NOMO-1 treated with DMSO at 0.1 percent for 48 hours (cell line): ENCODE results near the gene CALCOCO1.

ENCODE experiments used
- DNase-seq: peaks from one replicate; lab custom pipeline; 2025; ENCODE audit not compliant: unreplicated experiment; lab: John Stamatoyannopoulos, UW

The CALCOCO1 gene

DNA sequence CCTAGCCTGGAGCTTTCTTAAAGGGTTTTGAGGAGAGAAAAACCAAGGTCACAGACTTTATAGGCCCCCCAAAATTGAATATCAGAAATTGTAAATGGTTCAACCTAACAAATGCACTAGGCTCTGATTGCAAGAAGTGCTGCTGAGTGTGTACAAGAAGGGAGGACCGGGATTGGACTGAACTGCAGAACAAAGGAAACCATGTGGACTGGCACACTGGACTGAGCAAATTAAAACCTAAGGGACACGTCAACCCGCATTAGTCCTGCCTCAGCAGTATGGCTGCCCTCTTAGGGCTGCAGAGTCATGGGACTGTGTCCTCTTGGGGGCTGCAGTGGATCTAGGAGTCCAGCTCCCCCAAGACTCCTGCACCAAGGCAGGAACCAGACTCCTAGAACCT lies 25.4 kb upstream of the CALCOCO1 start:
- no peak for DNase-seq

DNA sequence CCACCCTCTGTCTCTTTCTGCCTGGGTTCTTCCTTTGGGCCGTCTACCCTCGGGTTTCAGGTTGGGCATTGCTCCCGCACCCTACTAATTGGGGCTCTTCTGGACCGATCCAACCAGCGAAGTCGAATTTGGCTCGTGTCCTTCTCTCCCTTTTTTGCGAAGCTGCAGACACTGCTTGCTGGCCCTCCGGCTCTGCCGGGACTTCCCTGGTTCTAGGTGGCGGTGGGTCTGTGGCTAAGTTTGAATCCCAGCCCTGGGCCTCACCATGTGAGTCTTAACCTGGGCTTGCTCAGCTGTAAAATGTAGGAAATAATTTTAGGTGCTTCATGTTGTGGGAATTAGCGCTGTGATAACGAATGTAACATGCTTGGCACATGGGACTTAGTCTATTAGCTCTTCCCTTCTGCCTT lies 24.9 kb upstream of the CALCOCO1 start:
- no peak for DNase-seq

DNA sequence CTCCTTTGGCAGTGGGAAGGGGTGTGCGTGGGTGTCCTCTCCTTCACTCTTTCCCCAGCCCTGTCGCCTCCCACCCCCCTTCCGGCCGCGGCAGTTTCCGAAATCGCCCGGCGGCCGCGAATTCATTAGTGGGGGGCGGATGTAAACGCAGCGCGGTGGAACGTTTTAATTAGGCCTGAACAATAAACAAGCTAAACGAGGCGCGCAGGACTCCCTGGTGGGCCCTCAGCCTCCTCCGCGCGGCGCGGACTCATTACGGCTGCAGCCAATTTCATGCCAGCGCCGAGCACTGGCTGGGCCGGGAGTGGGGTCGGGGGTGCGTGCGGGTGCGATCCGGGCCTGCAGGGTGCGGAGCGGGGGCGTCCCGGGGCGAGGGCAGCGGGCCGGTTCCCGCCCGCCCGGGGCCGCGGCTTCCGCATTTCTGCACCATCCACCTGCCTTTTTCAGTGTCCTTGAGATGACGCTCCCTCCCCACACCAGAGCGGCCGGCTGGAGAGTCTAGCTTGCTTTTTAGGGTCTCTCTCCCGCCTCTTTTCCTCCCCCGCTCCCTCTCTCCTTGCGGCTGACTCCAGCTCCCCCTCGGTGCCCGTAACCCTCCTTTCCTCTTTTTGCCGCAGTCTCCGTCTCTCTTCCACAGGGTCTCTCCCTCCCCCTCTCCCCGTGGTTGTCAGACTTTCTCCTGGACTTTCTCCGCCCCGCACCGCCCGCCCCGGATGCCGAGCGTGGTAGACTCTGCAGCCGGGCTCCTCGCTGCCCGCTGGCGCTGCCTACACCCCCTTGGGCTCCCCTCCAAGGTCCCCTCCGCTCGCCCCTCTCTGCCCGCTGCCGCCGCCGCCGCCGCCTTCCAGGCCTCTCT lies 24.3 kb upstream of the CALCOCO1 start, which contains the start of gene CISTR:
TSS of gene CISTR (minus strand) at position 644 of the 856 bp plus-strand sequence.
- peak; percentile 30 for DNase-seq

- no peak for DNase-seq
Measured at GRCh38 chr12:53750812-53751335, 23.6 kb upstream of the CALCOCO1 start.

DNA sequence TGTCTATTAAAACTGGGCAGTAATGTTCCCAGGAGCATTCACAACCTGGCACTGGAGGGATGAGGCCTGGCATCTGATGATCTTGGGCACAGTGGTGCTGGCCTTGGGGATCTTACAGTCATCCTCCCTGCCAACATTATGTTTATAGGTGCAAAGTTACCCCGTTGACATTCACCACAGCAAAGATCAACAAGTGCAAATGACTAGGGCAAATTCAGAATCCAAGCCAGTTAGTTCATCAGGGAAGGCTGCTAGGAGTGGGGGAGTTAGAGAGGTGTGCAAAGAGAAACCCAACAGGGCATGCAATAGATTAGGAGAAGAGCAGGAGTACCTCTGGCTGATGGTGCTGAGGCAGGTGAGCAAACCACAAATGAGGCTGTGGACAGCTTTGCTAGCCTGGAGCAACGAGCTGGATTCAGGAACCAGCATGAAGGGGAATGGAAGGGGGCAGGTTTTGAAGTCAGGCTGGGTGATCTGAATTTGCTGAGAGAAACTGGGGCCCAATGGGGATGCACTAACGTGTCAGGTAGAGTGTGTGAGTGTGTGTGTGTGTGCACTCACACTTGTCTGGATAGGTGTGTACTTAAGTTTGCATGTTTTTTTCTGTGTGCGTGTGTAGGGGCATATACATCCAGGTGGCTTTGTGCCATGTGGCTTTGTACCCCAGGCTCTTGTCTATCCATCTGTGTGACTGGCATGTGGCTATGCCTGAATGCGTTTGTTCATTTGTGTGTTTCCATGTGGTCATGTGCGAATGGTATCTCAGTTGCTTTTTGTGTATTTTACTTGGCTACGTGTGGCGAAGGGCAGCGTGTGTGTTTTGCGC lies 22.9 kb upstream of the CALCOCO1 start:
- DNase-seq, result no peak

DNA sequence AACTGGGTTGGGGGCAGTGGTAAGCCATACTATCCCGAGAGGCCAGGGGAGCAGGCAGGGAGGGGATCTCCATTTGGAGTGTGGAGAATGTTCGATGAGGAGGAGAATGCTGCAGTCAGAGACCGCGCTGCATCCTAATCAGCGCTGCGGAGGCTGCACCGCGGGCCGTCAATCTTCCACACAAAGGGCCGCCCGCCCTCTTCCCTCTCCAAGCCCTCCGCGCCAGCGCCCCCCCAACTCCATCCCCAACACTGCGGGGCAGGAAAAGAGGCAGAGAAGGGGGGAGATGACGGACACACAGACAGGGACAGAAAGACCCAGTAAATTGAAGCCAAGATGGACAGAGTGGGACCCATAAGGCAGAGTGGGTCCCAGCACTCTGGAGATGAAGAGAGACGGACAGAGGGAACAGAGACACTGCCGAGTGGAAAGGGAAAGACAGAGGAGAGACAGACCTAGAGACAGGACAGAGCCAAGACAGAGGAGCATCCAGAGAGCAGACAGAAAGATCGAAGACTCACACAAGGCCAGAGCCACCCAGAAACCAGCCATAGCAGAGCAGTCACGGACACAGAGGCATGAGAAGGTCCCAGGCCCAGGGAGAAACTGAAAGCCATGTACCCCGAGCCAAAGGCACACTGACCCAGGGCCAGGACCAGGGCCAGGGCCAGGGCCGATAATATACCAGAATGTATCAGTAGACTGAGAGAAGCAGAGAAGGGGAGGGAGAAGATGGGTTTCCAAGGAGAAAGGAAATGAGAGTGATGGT lies 21.0 kb upstream of the CALCOCO1 start:
- DNase-seq, result no peak

GRCh38 chr12:53747095-53747494 lies 19.8 kb upstream of the CALCOCO1 start:
- DNase-seq, result no peak

GRCh38 chr12:53746592-53747092 lies 19.4 kb upstream of the CALCOCO1 start:
- peak; percentile 85 for DNase-seq

DNA sequence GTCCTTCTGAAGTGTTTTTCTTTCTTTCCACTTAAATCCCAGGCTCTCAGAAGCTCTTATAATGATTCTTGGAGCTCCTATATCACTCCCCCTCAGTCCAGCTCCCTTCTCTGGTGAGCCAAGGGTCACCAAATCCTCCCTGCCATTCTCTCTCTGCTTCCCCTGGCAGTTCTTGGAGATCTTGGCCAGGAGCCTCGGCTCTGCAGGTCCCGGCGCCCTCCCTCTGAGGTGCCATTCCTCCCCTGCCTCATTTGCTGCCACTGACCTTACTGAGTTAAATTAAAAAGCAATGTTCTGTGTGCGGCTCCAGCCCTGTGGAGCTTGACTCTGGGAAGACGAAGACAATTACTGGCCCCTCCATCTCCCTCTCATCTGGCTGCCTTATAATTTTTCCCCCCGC lies 17.5 kb upstream of the CALCOCO1 start:
- no peak for DNase-seq

DNA sequence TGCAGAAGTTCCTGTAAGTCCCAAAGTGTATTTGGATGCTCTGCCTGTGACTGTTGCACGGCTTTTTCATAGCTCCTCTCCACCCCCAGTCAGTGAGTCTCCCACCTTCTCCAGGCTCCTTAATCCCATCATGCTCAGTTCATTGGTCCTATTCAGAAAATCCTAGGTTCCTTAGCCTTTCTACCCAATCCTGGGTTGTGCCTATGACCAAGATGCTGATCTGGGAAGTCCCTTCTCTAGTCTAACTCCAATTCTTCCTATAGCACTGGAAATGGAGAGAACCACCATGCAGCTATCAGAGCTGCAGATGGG lies 16.8 kb upstream of the CALCOCO1 start:
- DNase-seq, result no peak

DNA sequence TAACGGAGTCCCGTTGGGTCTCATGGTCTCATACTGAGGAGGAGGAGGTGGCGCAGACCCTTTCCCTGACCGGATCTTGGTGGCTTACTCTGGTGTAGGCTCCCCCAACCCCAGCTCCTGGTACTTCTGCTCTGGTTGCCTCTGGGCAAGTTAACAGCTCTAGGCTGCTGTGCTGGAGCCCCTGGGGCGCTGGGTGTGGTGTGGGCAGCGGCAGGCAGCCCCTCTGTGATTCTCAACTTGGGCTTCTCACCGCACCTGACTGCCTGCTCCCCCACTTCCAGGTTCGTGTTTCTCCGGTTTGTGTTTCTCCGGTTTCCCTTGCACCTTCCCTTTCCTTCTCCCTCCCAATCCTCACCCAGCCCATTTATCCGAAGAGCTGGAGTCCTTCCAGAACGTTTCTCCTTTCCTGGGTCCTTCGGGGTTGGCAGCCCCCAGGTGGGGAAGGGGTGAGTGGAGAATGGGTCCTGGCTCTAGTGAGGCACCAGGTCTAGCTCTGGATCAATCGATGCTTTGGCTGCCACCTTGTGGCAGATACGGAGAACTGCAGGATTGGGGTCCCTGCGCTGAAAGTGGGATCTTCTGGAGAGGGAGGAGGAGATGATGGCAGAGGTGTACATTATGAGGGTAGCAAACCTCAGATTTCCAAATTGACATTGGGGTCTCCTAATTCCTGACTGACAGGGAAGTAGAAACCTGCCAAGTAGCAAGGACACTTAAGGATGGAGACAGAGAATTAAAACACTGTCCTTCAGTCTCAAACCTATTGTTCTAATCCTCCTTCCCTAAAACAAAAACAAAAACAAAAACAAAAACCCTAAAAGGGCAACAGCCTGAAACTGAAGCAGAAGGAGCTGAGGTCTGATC lies 16.2 kb upstream of the CALCOCO1 start:
- DNase-seq, result peak; percentile 41

- no peak for DNase-seq
Measured at GRCh38 chr12:53740130-53740491, 12.9 kb upstream of the CALCOCO1 start.

DNA sequence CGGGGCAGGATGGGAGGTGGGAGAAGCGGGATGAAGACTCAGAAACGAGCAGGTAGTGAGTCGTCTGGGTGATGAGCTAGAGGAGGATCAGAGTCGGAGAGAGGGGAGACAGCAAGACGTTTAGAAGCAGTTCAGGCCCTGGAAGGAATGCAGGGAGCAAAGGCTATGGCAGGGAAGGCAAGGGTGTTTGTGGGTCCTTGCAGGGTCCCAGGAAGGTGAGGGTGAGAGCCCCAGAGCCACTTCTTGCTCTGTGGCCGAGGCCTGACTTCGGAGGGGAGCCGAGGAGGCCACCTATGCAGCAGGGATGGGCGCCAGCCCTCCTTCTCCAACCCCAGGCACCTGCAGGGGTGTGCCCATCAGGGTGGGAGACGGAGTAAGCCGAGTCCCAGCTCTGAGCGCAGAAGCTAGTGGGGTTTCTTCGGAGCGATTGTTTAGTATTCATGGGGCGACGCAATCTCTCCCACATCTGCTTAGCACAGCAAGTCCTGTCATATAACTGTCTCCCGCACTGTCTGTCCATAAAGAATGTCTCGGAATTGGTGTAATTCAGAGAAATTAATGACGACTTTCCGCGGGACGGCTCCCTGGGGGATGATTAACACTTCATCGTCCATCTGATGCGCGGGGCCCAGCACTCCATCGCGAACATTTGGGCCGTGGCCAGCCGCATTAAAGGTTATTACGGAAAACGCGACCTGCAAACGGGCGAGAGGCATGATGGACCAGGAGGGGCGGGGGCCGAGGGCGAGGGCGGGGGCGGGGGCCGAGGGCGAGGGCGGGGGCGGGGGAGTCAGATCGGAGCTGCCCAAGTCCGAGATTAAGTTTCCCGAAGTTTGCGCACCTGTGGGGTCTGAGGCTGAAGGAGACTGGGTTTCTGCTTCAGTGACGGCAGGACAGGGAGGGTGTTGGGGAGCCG lies 12.2 kb upstream of the CALCOCO1 start:
- DNase-seq, result no peak

- DNase-seq, result no peak
Measured at GRCh38 chr12:53738406-53739213, 11.4 kb upstream of the CALCOCO1 start.

DNA sequence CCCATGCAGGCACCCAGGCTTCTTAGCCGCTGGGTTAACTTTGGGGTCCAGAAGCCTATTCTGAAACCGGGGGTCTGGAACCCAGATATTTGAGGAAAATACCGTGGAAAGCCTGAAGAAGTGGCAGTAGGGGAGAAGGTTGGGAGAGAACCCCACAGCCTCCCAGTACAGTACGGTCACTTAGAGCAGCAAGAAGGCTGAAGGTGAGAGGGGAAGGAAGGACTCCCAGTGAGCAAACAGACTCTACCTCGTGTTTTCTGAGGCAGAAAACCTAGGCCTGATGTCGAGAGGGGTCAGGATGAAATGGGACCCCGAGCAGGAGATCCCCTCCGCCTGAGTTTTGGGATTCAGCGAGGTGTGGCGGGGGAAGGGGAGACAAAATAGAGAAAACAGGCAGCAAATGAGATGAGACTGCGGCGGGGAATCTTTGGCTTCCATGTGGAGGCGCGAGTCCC lies 10.7 kb upstream of the CALCOCO1 start:
- DNase-seq, result no peak

DNA sequence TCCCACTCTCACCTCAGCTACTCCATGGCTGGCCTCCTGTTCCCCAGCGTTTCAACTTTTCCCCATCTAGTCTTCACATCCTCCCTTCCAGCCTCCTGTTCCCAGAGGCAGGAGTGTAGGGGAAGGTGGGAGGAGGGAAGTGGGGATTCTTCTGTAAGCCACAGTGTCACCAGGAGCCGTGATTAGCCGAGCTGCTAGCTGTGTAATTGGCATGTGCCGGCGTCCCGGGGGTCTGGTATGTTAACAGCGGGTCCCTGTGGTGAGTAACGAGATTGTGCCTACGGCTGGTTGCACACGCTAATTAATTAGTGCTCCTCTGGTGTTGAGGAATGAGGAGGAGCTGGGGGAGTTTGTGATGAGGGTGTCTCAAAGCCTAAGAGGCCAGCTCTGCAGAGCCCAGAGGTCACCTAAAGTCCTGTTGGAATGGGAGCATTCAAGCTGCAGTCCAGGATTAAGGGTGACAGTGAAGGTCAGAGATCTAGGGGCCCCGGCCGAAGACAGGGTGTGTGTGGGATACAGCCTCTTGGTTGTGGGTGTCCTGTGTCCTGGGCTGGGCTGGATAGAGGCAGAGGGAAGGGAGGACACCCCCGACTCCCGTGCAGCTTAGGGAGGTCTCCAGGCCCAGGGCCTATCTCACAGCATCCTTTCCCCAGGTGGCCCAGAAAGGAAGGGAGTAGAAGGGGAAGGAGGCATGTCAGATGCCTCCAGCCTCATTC lies 10.0 kb upstream of the CALCOCO1 start:
- no peak for DNase-seq

- DNase-seq, result no peak
Measured at GRCh38 chr12:53736592-53736991, 9.3 kb upstream of the CALCOCO1 start.

- DNase-seq, result no peak
Measured at GRCh38 chr12:53735556-53735955, 8.3 kb upstream of the CALCOCO1 start.
